Superior temporal gyrus (tissue), 1 donor: ENCODE results near the gene ADAMTS20.
A peak's percentile ranks its signal among the peaks of the same experiment; 100 is the strongest.

Experiments used
- DNase-seq: peaks from one replicate; pipeline ENCODE4 v3.0.0-alpha.2; 2016; ENCODE audit errors: extremely low spot score

The ADAMTS20 gene

GRCh38 chr12:43480591-43480990 is 71.4 kb downstream of the ADAMTS20 start:
- DNase-seq, result no peak

- no peak for DNase-seq
Observed at GRCh38 chr12:43462741-43463140, 89.3 kb downstream of the ADAMTS20 start.

DNA sequence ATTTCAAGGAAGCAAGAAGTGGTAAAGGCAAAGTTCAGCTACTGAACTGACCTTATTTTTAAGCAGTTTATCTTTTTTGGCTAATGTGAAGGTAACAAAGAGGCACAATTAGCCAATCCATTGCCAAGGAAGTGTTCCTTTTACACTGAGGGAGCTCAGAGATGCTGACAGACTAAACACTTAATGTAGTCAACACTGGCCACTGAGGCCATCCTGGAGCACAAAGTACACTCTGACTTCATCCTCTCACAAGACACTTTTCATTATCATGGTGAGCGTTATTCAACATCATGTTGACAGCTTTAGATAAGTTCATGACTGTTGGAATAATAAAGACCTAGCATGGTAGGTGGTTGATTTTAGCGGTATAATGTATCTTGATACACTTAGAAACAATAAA is 89.9 kb downstream of the ADAMTS20 start:
- DNase-seq, result no peak

- DNase-seq, result no peak
Observed at GRCh38 chr12:43459285-43459684, 92.7 kb downstream of the ADAMTS20 start.

- no peak for DNase-seq
Observed at GRCh38 chr12:43453761-43454160, 98.2 kb downstream of the ADAMTS20 start.

- peak; percentile 82 for DNase-seq
Observed at GRCh38 chr12:43444940-43445564, 107.0 kb downstream of the ADAMTS20 start.

- DNase-seq, result no peak
Observed at GRCh38 chr12:43436597-43436996, 115.4 kb downstream of the ADAMTS20 start.

DNA sequence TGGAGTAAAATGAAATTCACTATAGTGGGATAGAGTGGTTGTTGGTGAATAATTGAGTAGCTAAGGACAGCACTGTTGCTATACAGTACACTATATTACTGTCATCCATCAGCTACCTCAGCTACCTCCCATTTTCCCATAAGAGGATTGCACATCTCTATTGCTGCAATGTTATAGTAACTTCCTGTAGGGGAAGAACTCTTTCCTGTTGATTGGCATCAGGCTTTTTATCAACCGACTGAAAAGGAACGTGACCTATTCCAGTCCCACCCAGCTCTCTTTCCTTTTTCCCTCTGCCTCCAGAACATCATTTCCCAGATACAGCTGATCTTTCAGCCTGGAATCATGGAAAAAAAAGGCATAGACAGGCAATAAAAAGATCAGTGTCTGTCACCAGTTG is 117.4 kb downstream of the ADAMTS20 start:
- no peak for DNase-seq

- DNase-seq, result no peak
Observed at GRCh38 chr12:43428088-43428600, 123.9 kb downstream of the ADAMTS20 start.

GRCh38 chr12:43425361-43425760 is 126.6 kb downstream of the ADAMTS20 start:
- no peak for DNase-seq

DNA sequence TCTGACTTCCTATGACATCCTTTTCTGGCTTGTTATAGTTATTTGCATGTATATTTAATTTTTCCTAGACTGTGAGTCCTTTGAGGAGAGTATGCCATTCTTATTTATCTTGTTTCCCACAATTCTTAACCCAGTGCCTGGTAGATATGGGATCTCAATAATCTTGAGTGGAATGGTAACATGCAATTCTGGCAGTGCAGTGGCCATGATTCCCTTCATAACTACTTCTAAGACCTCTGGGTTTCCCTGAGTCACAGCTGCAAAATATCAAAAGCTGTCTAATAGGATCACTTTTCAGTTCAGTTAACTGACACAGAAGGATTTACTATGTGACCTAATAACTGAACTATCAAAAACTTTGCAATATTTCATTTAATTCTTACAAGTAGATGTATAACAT is 135.0 kb downstream of the ADAMTS20 start:
- DNase-seq, result no peak

DNA sequence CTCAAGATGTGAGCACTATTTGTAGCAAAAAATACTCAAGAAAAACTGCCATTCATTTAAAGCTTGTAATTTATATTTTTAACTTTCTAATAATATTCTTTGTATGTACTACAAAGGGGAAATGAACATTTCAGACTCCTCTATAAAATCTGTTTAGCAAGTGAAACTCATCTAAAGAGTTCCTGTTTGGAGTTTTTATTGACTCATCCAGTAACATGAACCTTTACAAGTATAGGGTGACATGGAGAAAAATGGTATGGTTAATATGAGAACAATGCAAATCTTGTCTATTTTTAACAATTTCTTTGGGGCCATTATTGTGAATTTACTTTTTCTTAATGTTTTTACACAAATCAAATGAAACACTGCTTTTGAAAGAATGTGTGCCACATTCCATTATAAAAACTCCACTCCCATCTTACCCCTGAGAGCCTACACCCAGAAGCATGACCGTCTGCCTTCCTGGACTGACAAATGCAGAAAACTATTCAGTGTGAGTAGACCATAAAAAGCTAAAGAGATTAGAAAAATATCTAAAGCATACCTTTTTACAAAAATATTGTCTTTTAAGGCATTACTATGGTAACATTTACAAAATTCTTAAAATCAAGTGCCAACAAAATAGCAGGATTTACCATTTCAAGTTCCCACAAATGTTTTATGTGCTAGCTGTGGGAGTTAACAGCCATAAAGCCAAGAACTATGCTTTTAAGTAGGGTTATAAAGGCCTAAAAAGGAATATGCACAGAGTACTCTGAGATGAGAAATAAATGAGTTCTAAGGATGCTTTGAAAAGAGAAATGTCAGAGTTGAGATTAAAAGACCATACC is 144.0 kb downstream of the ADAMTS20 start:
- no peak for DNase-seq

DNA sequence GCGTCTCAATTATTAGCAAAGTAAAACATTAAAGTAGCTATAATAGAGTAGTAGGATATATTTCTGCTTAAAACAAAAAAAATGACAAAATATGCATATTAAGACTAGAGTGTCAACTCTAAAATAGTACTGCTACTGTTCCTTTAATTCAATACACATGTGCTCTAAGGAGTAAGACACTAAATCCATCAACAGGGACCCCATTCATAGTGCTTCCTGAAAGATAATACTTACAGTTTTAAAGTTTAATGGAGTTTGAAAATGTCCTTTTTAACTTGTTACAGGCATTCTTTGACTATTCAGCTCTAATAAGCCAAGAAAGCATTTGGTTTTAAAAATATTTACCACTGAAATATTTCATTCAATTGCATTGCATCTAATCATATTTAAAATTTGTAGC is 145.2 kb downstream of the ADAMTS20 start:
- no peak for DNase-seq

DNA sequence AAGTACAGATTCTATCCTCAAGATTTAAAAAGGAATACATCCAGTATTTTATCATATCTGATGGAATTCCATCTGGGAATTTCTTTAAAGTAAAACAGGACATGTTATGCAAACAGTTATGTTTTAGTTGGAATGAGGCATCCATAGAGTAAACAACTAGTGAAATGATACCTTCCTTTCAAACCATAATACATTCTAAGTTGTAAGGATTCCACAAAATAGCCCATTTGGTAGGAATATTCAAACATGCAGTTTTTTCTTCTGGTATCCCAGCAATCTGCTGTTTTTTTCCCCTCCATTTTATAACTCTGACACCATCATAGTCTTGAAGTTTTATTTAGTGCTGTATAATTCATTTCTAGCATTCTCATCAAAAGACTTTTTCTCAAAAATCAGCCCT is 149.6 kb downstream of the ADAMTS20 start:
- no peak for DNase-seq

- no peak for DNase-seq
Observed at GRCh38 chr12:43401096-43401495, 150.9 kb downstream of the ADAMTS20 start.

GRCh38 chr12:43396671-43397070 is 155.3 kb downstream of the ADAMTS20 start:
- no peak for DNase-seq

DNA sequence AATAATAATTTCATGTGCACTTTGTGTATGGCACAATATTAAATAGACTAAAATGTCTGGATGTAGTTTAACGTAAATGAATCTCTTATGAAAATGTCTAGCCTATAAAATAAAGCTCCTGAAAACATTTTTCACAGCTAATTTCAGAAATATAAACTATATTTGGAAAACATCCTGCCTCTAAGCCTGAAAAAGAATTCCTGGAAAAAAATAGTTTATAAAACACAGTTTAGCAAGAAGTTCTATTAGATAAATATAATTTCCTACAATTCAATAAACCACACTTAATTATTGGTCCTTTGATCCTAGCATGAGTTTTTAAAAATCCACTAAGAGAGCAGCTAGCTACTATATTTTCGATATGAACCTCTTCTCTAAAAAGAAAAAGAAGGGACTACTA is 159.9 kb downstream of the ADAMTS20 start:
- no peak for DNase-seq

DNA sequence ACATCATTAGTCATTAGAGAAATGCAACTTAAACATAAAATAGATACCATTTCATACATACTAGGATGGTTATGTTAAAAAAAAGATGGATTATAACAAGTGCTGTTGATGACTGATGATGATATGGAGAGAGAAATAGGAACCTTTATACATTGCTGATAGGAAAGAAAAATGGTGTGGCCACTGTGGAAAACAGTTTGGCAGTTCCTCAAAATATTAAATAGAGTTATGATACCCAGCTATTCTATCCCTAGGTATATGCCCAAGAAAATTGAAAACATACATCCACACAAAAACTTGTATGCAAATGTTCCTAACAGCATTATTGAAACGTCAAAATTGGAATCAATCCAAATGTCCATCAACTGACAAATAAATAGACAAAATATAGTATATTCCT is 170.1 kb downstream of the ADAMTS20 start:
- DNase-seq, result no peak

DNA sequence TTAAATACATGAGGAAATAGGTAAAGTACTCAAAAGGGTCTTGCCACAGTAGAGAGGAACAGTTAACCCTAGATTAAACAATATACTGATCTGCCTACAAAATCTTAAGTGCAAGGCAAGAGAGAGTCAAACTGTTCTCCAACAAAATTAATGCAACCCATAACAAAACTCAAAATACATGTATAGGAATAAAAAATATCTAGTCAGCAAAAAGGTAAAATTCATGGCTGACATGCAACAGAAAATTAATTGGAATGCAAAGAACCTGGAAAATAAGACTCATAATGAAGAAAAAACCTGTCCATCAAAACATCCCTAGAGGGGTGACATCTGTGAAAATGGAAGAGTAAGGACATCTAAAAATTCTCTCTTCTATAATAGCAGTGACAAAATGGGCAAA is 173.6 kb downstream of the ADAMTS20 start:
- DNase-seq, result no peak

DNA sequence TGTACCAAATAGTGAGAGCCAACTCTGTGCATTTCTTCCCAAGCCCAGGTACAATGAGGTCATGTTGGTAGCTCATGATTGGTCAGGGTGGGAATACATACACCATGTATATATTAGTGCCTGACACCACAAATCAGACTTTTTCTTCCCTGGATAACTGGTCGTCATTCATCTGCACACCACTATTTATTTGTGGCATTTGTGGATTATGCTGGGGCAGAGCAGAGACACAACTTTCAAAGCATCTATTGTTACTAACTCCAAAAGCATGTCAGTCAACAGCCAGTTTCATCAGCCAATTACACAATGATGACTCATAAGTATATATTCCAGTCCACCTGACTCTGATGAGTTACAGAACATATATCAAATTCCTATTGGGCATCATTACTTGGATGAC is 181.7 kb downstream of the ADAMTS20 start:
- no peak for DNase-seq

GRCh38 chr12:43362910-43363694 is 188.9 kb downstream of the ADAMTS20 start:
- no peak for DNase-seq

GRCh38 chr12:43361031-43361710 is 190.8 kb downstream of the ADAMTS20 start:
- DNase-seq, result no peak
